Right ventricle myocardium inferior (tissue), 1 donor: Measurements from ENCODE around the gene RTKN2. TPM values are rescaled to one million over a fixed set of nuclear protein-coding genes. Genes with fewer than 3 reads are reported as not detected.

ENCODE experiments used
- ATAC-seq: fragments of 200-7000 bp; cut with Tn5 transposase; one replicate; pipeline ENCODE4 v1.9.1; 2020; ENCODE audit warnings: mild to moderate bottlenecking, moderate library complexity
- DNase-seq: peaks from one replicate; pipeline ENCODE4 v3.0.0; 2021; ENCODE audit errors: missing footprints
- intact Hi-C: fragments of 100-400 bp; cut with DNase I; formaldehyde crosslinking; loops from one replicate; pipeline ENCODE4 v1.11.0; 2022
- total RNA-seq: library from RNA; stranded (reverse); fragmentation: NEBNext Ultra II Directional; extraction: Animal tissue kit (Norgen Biotek cat#: 25700); gene quantifications from one replicate; pipeline ENCODE4 v1.2.1, GENCODE V29; 2021
- donor health status: DM: no; HTN: yes; CAD: no; lungs with severe emphysema.

Gene RTKN2
- total RNA-seq, 1 donor from 2014 or later: not detected

DNA sequence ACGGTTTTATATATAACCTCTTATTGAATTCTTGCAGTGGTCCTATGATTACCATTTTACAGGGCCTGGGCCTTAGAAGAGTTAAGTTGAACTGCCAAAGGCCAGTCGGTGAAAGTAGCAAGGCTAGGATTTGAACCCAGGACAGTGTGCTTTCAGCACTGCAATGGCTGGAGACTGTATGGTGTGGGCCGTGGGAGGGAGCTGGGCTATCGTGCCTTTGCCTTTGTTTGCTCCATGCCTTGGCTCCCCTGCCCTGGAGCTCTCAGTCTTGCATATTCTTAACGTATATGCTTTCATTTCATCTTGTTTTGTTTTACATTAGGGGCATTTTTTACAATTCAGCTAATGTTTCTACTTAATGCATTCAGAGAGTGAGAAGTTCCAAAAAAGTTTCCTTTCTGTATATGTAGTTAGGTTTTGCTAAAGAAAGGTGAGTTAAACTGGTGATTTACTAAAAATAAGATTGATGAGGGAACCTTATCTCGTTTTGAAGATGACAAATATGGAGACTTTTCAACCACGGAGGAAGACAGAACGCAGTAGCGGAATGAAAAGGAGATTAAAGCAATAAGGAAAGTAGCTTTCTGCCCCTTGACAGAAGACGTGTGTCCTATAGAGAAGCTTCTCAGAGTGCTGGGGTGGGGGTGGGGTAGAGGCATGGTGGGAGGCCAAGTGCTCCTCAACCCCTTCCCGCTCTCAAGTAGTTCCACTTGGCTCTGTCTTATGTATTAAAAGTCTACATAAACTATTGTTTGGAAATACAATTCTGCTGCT, 82.5 kb downstream of the RTKN2 start:
- DNase-seq (no peak), ATAC-seq (no peak)
- intact Hi-C loops: no loop called here

DNA sequence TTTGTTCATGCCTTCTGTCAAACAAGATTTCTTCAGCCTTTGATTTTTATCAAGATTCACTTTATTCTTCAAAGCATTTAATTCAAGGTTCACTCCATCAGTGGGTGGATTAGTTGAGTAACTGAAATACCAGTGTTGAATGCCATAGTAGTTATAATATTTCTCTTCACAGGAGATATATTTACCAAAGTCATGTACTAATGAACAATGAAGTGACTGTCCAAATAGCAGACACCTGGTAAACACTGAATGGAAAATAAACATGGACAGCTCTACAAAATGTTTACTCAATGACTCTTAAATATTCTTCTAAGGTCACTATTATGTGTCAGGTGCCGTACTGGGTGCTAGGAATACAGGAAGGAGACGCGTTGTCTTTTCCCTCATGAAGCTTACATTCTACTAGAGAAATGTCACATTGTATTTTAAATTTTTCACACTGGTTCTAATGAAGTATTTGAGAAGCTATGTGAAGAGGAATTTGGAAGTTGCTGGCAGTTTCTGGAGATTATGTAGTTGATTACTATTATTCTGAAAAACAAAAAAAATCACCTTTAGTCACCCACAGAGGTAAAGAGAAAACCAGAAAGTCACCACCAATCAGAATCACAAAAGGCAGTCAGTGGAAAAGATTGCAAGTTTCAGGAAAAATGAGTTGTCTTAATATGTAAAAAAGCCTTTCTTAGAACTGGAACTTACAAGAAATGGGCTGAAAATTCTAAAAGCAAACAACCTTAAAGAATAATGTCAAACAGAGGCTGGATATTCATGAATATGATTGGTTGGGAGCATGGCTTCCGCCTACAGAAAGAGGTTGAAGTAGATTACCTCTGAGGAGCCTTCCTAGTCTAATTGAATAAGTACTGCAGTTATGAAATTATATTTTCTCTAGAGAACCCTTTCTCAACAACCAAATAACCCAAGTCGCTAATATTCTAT, 84.5 kb downstream of the RTKN2 start:
- DNase-seq (no peak), ATAC-seq (no peak)
- intact Hi-C loops: no loop called here

DNA sequence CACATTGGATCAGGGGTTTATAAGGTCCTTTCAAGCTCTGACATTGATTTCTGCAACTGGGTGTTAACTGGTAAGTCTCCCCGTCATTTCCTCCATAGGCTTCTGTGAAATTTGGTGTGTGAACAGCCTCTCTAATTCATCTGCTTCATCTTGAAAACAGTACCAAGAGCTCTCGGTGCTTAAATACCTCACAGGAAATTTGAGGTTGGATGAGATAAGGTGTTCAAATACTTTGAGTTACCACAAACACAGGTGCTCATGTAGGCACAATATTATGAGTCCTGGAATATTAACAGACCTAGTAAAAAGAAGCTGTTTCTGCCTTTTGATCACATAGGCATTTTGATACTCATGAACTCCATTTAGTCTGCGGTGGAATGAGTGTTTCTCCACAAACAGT, 85.2 kb downstream of the RTKN2 start:
- no peak for ATAC-seq
- no peak for DNase-seq
- intact Hi-C loops: no loop called here

DNA sequence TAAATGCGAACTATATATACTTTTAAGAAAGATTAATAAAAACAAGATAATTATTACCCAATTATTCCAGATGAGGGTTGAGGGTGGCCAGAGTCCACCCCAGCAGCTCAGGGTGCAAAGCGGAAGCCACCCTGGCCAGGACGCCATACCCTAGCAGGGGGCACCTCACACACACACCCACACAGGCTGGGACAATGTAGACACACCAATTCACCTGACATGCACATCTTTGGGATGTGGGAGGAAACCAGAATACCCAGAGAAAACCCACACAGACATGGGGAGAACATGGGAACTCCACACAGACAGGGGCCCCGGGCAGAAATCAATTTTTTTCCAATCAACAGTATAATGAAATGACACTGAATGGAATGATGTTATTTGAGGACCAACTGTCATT, 86.0 kb downstream of the RTKN2 start:
- no peak for ATAC-seq

DNA sequence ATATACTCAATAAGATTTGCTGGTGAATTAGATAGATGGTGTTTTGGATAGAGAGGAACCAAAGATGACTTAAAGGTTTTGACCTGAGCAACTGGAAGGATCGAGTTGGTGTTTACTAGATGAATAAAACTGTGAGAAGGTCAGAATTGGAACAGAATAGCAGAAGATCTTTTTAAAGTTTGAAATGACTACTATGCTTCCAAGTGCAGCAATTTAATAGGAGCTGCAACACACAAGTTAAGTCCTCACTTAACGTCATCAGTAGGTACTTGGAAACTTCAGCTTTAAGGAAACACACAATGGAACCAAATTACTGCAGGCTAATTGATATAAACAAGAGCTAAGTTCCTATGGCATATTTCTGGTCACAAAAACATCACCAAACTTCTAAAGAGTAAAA, 86.5 kb downstream of the RTKN2 start:
- DNase-seq (no peak), ATAC-seq (no peak)
- intact Hi-C loops: no loop called here

More for the DNA sequence above, 86.0 kb downstream of the RTKN2 start:
- no peak for DNase-seq
- intact Hi-C loops: no loop called here

DNA sequence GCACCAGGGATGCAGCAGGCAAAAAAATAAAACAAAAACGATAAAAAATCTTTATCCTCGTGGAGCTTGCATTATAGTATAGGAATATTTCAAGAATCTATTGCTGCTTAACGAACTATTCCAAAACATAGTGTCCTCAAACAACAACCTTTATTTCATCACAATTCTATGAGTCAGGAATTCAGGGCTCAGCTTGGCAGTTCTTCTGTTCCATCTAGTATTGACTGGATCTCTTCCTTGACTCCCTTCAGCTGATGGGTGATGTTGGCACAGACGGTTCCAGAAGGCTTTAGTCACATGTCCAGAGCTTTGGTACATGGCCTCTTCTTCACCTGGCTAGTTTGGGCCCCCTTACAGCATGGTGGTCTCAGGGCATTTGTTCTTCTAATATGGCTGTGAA, 88.0 kb downstream of the RTKN2 start:
- DNase-seq (no peak), ATAC-seq (no peak)
- intact Hi-C loops: no loop called here

DNA sequence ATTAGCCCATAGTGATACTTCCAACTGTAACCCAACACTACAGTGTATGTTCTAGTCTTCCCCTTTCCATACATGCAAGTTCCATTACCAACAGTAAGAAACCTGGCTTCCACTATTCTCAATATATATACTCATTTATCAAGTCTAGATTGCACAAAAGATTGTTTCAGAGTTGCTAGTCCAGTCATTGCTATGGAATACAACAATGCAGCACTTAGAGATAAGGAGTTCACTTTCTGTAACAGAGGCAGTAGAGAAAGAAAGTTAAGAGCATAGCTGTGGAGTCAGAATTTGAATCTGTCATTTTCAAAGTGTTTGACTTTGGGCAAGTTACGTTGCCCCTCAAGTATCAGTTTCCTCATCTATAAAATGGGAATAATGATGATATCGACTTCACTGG, 90.1 kb downstream of the RTKN2 start:
- ATAC-seq: no peak
- intact Hi-C loops: no loop called here

DNA sequence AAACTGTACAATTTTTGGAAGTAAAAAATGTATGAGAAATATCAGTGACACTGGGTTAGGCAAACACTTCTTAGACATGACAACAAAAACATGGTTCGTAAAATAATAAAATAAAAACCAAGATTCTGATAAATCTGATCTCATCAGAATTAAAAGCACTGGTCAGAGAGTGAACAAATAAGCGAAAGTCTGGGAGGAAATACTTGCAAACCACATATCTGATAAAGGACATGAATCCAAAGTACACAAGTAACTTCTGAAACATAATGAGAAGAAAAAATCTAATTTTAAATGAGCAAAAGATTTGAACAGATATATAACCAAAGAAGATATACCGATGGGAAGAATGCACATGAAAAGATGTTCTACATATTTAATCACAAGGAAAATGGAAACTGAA, 91.5 kb downstream of the RTKN2 start:
- intact Hi-C loops: no loop called here
- DNase-seq (no peak), ATAC-seq (no peak)

More for the DNA sequence above, 90.1 kb downstream of the RTKN2 start:
- DNase-seq: no peak

DNA sequence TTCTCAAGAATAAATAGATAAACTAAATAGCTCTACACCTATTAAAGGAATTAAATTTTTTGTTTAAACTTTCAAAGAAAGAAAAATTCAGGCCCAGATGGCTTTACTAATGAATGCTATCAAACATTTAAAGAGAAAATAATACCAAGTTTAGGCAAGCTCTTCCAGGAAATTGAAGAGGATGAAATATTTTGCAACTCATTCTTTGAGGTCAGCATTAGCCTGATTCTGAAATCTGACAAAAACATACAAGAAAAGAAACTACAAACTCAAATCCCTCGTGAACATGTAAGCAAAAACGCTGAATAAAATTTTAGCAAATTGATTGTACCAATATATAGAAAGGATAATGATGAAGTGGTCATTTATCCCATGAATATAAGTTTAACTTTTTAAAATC, 93.4 kb downstream of the RTKN2 start:
- intact Hi-C loops: no loop called here
- DNase-seq (no peak), ATAC-seq (no peak)

DNA sequence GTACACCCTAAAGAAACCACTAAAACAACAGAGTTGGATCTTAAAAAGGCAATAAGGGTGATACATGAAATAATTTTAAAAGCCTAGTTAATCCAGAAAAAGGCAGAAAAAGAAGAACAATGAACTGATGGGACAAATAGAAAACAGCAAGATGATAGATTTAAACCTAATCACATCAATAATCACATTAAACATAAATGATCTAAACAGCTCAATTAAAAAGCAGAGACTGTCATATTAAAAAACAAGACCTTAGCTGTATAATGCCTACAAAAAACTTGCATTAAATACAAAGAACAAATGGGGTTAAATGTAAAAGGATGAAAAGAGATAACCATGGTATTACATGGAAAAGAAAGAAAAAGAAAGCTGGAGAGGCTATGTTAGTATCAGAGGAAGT, 96.2 kb downstream of the RTKN2 start:
- DNase-seq: no peak
- no peak for ATAC-seq
- intact Hi-C loops: no loop called here

DNA sequence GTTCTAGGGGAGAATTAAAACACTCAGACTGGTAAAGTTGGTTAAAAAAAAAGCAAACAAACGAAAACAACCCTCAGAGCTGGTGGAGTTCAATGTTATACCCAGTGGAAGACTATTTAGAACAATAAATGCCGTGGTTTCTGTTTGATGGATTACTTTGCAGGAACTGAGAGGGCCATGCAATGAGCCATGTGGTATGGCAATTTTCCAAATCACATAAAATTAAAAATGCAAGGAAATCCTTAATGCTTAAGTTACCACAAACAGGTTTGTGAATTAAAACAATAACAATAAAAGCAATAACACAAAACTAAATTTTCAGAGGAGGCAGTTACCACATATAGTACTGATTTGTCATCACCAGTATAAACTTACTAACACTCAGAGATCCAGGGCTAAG, 96.9 kb downstream of the RTKN2 start:
- no peak for DNase-seq
- ATAC-seq: no peak
- intact Hi-C loops: no loop called here

DNA sequence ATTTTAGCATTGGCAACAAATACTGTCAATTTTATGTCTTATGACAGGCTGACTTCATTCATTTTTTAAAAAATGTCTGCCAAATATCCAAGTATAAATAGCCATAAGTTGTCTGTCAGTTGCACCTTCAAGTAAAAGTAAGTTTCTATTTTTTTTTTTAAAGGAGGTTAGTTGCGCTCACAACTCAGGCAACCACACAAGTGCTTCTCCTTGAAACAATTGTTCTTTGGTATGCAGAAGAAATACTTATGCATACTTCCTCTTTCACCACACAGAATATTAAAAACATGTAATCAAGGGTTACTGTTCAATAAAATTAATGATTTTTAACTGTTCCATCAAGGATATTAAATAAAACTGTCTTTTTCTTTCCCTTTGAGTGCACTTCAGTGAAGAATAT, 97.9 kb downstream of the RTKN2 start:
- intact Hi-C loops: no loop called here
- ATAC-seq (no peak), DNase-seq (no peak)

DNA sequence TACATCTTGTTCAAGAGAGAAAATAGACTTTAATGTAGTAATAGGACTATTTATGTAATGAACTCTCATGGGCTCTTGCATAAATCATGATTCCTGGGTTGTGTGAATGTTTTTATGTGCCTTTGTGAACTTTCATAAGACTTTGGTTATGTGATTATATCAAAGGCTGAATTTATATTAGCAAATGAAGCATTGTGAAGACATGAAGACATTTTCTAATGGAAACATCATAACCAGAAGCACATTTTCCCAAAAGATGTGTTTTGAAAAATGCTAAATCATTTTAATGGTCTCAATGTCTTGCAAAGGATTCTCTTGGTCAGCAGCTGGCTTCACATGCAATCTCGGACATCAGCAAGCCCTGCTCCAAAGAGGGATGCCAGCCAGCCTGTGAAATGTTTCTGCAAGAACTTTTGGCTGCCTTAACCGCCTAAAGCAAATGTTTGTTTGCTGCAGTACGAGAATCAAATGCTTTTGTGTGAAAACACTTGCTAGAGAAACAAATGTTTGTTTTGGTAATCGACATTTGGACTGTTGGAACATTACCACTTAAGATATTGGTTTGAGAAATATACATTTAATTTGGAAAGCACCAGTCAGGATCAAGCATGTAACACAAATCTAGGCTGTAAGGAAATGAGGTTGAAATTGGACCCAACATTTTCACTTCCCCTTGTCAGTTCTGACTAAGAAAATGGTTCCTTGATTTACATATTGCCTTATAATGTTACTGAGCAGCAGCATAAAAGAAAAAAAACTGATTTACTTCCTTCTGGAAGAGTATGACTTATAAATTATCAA, 102.1 kb downstream of the RTKN2 start:
- ATAC-seq (peak; percentile 44), DNase-seq (peak; percentile 71)
- intact Hi-C loops: loop anchor here (10.0 kb wide), 1 partner anchor 62 kb away; no protein-coding TSS in a partner anchor

DNA sequence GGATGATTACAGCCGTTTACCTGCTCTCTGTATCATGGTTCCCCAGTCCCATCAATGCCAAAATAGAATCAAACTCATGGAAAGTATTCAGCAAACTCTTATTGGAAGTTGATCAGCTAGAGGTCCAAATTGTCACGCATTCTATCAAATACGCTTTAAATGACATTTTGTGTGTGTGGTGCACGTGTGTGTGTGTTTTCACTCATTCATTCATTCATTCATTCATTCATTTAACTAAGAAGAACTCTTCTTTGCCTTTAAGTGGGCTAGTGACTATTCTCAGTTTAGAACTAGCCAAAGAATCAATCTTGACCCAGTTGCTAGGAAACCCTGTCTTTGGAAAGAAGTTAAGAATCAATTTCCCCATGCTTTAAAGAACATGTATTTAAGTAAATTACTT, 102.8 kb downstream of the RTKN2 start:
- intact Hi-C loops: loop anchor here (10.0 kb wide), 1 partner anchor 61 kb away; no protein-coding TSS in a partner anchor
- DNase-seq: no peak
- no peak for ATAC-seq

DNA sequence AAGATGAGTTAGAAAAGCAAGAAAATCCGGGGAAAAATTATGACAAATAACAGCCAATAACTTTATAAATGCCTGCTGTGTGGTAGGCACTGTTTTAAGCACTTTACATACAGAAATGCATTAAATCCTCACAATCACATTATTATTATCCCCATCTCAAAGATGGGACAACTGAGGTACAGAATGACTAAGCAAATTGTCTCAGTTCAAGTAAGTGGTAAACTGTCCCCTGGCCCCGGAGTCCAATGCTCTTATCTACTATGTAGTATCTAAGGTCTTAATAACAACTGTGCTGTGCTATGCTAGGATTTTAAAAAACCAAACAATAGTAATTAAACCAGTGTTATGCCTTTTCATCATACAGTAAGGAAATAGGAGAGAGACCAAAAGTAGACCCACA, 105.6 kb downstream of the RTKN2 start:
- intact Hi-C loops: loop anchor here (10.0 kb wide), 1 partner anchor 58 kb away; no protein-coding TSS in a partner anchor
- ATAC-seq (no peak), DNase-seq (no peak)

DNA sequence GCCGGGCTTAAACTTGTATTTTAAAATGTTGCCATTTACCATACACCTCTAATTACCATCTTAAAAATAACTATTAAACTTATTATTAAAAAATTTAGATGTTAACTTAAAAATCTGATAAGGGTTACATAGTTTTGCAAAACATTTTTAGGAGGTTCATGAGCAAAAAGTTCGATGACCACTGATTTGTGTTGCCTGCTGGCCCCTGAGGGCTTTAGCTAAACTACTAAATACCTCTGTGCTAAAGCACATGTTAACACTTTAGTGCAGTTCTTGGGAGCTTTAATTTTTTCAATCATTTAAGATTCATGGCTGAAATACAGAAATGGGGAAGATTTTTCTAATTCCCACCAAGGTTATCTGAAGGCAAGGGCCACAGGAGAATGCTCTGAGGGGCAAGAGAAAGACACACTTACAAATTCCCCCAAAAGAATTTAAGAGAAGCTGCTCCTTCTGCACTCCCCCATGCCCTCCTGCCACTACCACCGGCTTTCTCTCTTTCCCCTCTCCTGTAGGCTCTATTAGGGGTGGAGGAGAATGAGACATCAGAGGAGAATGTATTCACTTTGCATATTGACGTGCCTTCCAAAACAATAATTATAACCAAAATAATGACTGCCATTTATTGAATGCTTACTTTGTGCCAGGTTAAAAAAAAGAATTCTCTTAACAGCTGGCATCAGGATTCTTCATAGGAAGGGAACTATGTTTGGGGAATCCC, 106.2 kb downstream of the RTKN2 start:
- ATAC-seq (no peak), DNase-seq (no peak)
- intact Hi-C loops: loop anchor here (10.0 kb wide), 1 partner anchor 58 kb away; no protein-coding TSS in a partner anchor

DNA sequence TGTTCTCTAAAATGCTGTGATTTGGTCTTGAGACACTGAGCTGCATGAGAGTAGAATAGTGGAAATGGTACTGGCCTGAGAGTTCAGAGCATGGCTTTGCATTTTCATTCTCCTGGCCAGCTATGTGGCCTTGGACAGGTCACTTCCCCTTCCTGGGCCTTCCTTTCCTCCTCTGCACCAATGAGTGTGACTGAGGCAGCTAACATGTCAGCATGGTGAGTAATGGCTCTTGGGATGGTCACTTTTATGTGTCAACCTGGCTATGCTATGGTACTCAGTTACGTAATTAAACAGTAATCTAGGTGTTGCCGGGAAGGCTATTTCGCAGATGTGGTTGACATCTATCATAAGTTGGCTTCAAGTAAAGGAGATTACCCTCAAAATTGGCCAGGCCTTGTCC, 109.3 kb downstream of the RTKN2 start:
- DNase-seq (no peak), ATAC-seq (no peak)
- intact Hi-C loops: no loop called here

DNA sequence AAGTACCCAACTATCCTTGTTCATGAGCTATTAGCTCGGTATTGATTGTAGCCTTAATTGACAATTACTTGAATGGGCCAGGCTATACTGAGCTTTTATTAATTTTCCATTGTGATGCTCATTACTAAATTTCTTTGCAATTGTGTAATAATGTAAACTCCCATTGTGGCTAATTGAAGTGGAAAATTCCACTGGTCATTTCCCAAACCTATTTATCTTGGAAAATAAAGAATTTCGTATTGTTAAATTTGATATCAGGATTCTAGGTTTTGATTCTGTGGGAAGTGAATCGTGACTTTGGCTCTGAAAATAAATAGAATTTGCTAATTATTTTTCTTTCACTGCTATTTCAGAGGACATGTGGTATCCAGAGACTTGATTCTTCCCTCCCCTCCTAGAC, 111.0 kb downstream of the RTKN2 start:
- ATAC-seq (no peak), DNase-seq (no peak)
- intact Hi-C loops: no loop called here
